T-helper 1 cell treated with Interleukin-12 subunit alpha and Interleukin-12 subunit beta and Interleukin-4 antibody, amounts not matched to agents 30 μg/mL and 1 μg/mL, for 36 hours (primary cell): ENCODE measurements around the gene NOD1.
"Not testable (repeated sequence)": the region's sequence is repeated elsewhere in the genome, so short reads cannot be mapped to it uniquely, and the experiment has no call there.

ENCODE experiments used
- H3K27ac Mint-ChIP-seq: one replicate; pipeline ENCODE4 v1.8.0; 2021; ENCODE audit warnings: mild to moderate bottlenecking, mixed read lengths
- H3K27me3 Mint-ChIP-seq: one replicate; pipeline ENCODE4 v1.8.0; 2021; ENCODE audit warnings: low read depth, mixed read lengths
- H3K36me3 Mint-ChIP-seq: one replicate; pipeline ENCODE4 v1.8.0; 2021; ENCODE audit warnings: low read depth, mixed read lengths
- H3K4me1 Mint-ChIP-seq: one replicate; pipeline ENCODE4 v1.8.0; 2021; ENCODE audit warnings: low read depth, mixed read lengths
- H3K4me3 Mint-ChIP-seq: one replicate; pipeline ENCODE4 v1.8.0; 2021; ENCODE audit warnings: mild to moderate bottlenecking, moderate library complexity, mixed read lengths
- H3K9me3 Mint-ChIP-seq: one replicate; pipeline ENCODE4 v1.8.0; 2021; ENCODE audit warnings: mixed read lengths

Gene NOD1

GRCh38 chr7:30510124-30511075 lies 31.8 kb upstream of the NOD1 start:
- Mint-ChIP-seq H3K4me1 (peaks cover 9% of the 10 kb centered on the region), H3K36me3 (peaks cover 4% of the 10 kb centered on the region), H3K27me3 (no peaks in the 10 kb centered on the region), H3K9me3 (peaks cover 6% of the 10 kb centered on the region), H3K27ac (no peak overlapping the region), H3K4me3 (no peak overlapping the region)

- H3K4me1 Mint-ChIP-seq, result peaks cover 12% of the 10 kb centered on the region
- H3K9me3 Mint-ChIP-seq, H3K27ac Mint-ChIP-seq, H3K4me3 Mint-ChIP-seq, H3K27me3 Mint-ChIP-seq, H3K36me3 Mint-ChIP-seq: not testable (repeated sequence)
Measured at GRCh38 chr7:30509171-30509857, 30.7 kb upstream of the NOD1 start.

GRCh38 chr7:30507346-30507900 lies 28.8 kb upstream of the NOD1 start:
- H3K4me1 Mint-ChIP-seq, result peaks cover 28% of the 10 kb centered on the region
- H3K4me3 Mint-ChIP-seq, H3K27ac Mint-ChIP-seq, H3K9me3 Mint-ChIP-seq, H3K27me3 Mint-ChIP-seq, H3K36me3 Mint-ChIP-seq: not testable (repeated sequence)

GRCh38 chr7:30505174-30505697 lies 26.7 kb upstream of the NOD1 start:
- Mint-ChIP-seq H3K27me3 (no peaks in the 10 kb centered on the region), H3K4me3 (peak overlapping the region; percentile 88), H3K4me1 (peaks cover 41% of the 10 kb centered on the region), H3K27ac (peak overlapping the region; percentile 88), H3K36me3 (peaks cover 17% of the 10 kb centered on the region), H3K9me3 (peaks cover 6% of the 10 kb centered on the region)

GRCh38 chr7:30504301-30505173 lies 26.0 kb upstream of the NOD1 start, which contains the start of gene GGCT:
GGCT (minus strand) TSS chr7:30504829; CDS start chr7:30504709, 120 bp downstream.
- peaks cover 19% of the 10 kb centered on the region for H3K36me3 Mint-ChIP-seq
- H3K4me1 Mint-ChIP-seq, result peaks cover 38% of the 10 kb centered on the region
- peak within 1 kb of the TSS; percentile 88 for H3K4me3 Mint-ChIP-seq
- H3K27ac Mint-ChIP-seq, result peak within 1 kb of the TSS; percentile 88
- H3K27me3 Mint-ChIP-seq, result no peaks in the 10 kb centered on the region
- peaks cover 6% of the 10 kb centered on the region for H3K9me3 Mint-ChIP-seq

GRCh38 chr7:30503274-30504212 lies 25.0 kb upstream of the NOD1 start:
- Mint-ChIP-seq H3K27me3 (no peaks in the 10 kb centered on the region), H3K4me3 (peak overlapping the region; percentile 88), H3K4me1 (peaks cover 38% of the 10 kb centered on the region), H3K9me3 (peaks cover 6% of the 10 kb centered on the region), H3K36me3 (peaks cover 22% of the 10 kb centered on the region), H3K27ac (peak overlapping the region; percentile 82)

GRCh38 chr7:30502470-30503251 lies 24.1 kb upstream of the NOD1 start:
- peaks cover under 1% of the 10 kb centered on the region for H3K9me3 Mint-ChIP-seq
- peak overlapping the region; percentile 2 for H3K4me3 Mint-ChIP-seq
- no peak overlapping the region for H3K27ac Mint-ChIP-seq
- H3K27me3 Mint-ChIP-seq, result no peaks in the 10 kb centered on the region
- H3K36me3 Mint-ChIP-seq, result peaks cover 19% of the 10 kb centered on the region
- peaks cover 38% of the 10 kb centered on the region for H3K4me1 Mint-ChIP-seq

- peaks cover 28% of the 10 kb centered on the region for H3K36me3 Mint-ChIP-seq
- peaks cover 38% of the 10 kb centered on the region for H3K4me1 Mint-ChIP-seq
- H3K27me3 Mint-ChIP-seq, result no peaks in the 10 kb centered on the region
- no peak overlapping the region for H3K4me3 Mint-ChIP-seq
- H3K27ac Mint-ChIP-seq, result no peak overlapping the region
- H3K9me3 Mint-ChIP-seq, result no peaks in the 10 kb centered on the region
Measured at GRCh38 chr7:30501264-30501663, 22.7 kb upstream of the NOD1 start.

- Mint-ChIP-seq H3K27ac (no peak overlapping the region), H3K36me3 (peaks cover 13% of the 10 kb centered on the region), H3K9me3 (peaks cover 17% of the 10 kb centered on the region), H3K27me3 (peaks cover 30% of the 10 kb centered on the region), H3K4me1 (no peaks in the 10 kb centered on the region), H3K4me3 (no peak overlapping the region)
Measured at GRCh38 chr7:30493228-30493627, 14.6 kb upstream of the NOD1 start.

- no peaks in the 10 kb centered on the region for H3K4me1 Mint-ChIP-seq
- no peak overlapping the region for H3K4me3 Mint-ChIP-seq
- H3K27ac Mint-ChIP-seq, result no peak overlapping the region
- peaks cover 44% of the 10 kb centered on the region for H3K27me3 Mint-ChIP-seq
- H3K36me3 Mint-ChIP-seq, result peaks cover 6% of the 10 kb centered on the region
- peaks cover 17% of the 10 kb centered on the region for H3K9me3 Mint-ChIP-seq
Measured at GRCh38 chr7:30491417-30491816, 12.8 kb upstream of the NOD1 start.

GRCh38 chr7:30487371-30487770 lies 8.8 kb upstream of the NOD1 start:
- no peaks in the 10 kb centered on the region for H3K4me1 Mint-ChIP-seq
- H3K27ac Mint-ChIP-seq, result no peak overlapping the region
- no peak overlapping the region for H3K4me3 Mint-ChIP-seq
- peaks cover 13% of the 10 kb centered on the region for H3K9me3 Mint-ChIP-seq
- H3K36me3 Mint-ChIP-seq, result no peaks in the 10 kb centered on the region
- peaks cover 44% of the 10 kb centered on the region for H3K27me3 Mint-ChIP-seq

GRCh38 chr7:30485667-30486066 lies 7.1 kb upstream of the NOD1 start:
- Mint-ChIP-seq H3K9me3 (no peaks in the 10 kb centered on the region), H3K4me3 (no peak overlapping the region), H3K27ac (no peak overlapping the region), H3K36me3 (no peaks in the 10 kb centered on the region), H3K4me1 (no peaks in the 10 kb centered on the region), H3K27me3 (peaks cover 32% of the 10 kb centered on the region)
